Body of pancreas (tissue), 4 donors: Measurements from ENCODE around the gene FAM234A.

Experiments
- CTCF ChIP-seq, 7 experiments: fragments of 450-650 bp in 4 of 7; fragments of 200-600 bp in 3 of 7; sonication (generic) in 3 of 7; IDR thresholded peaks; one replicate each; pipeline ENCODE4 v1.5.1; 2016 to 2019; ENCODE audit warnings: antibody characterized with exemption in 7 of 7
- POLR2A ChIP-seq, 3 donors: fragments of 450-650 bp; IDR thresholded peaks; one replicate each; pipeline ENCODE4 v1.6.1; 2016; ENCODE audit warnings: antibody characterized with exemption in 3 of 3, mild to moderate bottlenecking in 2 of 3

- TF ChIP-seq CTCF (IDR thresholded peaks at IDR 0.05) (no peak), POLR2A (IDR thresholded peaks at IDR 0.05) (no peak)
Measured at GRCh38 chr16:285146-286055, 50.8 kb downstream of the FAM234A start.
